ENCODE data around the gene SLC35B1.

SLC35B1 gene

DNA sequence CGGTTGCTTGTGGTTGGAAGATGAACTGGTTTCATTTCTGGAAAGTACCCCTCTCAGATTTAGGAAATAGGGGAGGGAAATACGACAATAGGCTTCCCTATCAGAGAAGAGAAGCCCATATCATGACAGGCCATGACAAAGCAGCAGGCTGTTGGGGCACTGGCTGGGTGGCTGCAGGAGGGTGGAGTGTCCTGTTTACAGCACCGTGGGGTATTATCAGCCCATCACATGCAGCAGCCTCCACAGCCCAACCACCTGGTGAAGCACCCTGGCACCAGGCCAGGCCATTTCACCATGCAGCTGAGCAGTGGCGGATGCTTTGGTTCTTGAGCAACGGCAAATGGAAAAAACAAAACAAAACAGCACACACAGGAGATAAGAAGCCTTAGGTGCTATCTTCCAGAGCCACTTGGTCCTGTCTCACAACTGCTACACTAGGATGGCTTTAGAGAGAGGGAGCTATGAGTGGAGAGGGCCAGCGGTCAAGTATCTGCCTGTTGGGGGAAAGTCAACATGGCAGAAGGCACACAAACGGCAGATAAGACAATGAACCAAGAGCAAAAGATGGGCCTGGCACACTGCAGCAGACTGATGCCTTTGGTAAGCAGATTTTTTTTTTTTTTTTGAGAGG, 32.0 kb upstream of the SLC35B1 start:
- H3K9ac ChIP-seq (ENCODE audit: low read length), result no peak overlapping the region
- WGBS, result 92% methylated on average over 6 of the region's 7 CpGs

DNA sequence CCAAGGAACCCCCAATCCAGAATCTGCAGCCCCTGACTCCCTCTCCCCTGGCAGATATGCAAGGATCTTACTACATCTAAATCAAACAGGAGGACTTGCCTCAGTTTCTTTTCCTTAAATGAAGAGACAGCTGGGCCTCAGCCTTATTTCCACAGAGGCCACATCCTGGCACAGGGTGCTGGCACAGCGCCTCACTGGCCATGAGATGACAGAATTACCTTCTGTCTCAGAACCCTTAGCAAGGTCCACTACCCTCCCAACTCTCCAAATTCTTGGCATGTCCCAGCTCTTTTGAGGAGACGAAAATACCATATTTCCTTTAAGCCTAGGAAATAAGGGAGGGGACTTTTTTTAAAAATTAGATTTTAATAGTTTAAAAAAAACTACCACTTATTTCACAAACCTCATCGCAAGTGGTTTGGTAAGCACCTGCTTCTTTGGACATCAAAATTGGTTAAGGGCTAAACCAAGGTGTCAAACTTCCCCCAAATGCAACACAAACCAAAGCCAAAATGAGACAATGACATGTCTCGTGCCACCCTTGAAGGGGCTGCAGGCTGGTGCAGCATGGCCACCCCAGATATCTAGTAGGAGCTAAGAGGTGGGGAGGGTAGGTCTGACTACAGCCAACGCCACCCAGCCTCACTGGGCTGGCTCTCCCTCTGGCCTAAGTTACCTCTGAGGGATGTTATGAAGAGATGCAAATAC, 30.8 kb upstream of the SLC35B1 start:
- Histone ChIP-seq H2BK5ac (ENCODE audit: low read depth, low read length, poor library complexity, severe bottlenecking) (no peak overlapping the region), H3K4me3 (ENCODE audit: insufficient read depth in 1 of 2, low read depth in 1 of 2, low read length in 2 of 2) (no peak overlapping the region), H3K23ac (ENCODE audit: low read length in 2 of 2) (no peak overlapping the region), H3K4me1 (ENCODE audit: control insufficient read depth, insufficient read depth, low read depth, low read length) (peaks cover 2% of the 10 kb centered on the region), H3K79me1 (replicated peaks; ENCODE audit: low read length, poor library complexity, severe bottlenecking) (peaks cover 11% of the 10 kb centered on the region), H2BK12ac (ENCODE audit: low read length in 2 of 2) (no peak overlapping the region), H3K4ac (ENCODE audit: low read depth in 1 of 2, low read length in 2 of 2) (no peak overlapping the region), H3K9ac (ENCODE audit: low read length) (no peak overlapping the region), H3K36me3 (ENCODE audit: control insufficient read depth in 1 of 2, insufficient read depth in 2 of 2, low read depth in 1 of 2, low read length in 2 of 2) (no peaks in the 10 kb centered on the region), H4K91ac (ENCODE audit: low read length) (no peak overlapping the region), H2AFZ (ENCODE audit: low read depth, low read length) (no peak overlapping the region), H3K9me3 (ENCODE audit: control insufficient read depth, low read length) (no peaks in the 10 kb centered on the region), H2AK5ac (ENCODE audit: low read length, severe bottlenecking) (no peak overlapping the region), H3K27ac (ENCODE audit: low read length, poor library complexity, severe bottlenecking) (no peak overlapping the region), H2BK120ac (ENCODE audit: low read depth, low read length) (no peak overlapping the region), H3K4me2 (ENCODE audit: low read length, poor library complexity, severe bottlenecking) (no peak overlapping the region), H2BK15ac (ENCODE audit: low read depth, poor library complexity, severe bottlenecking) (no peak overlapping the region), H3K14ac (ENCODE audit: low read length in 2 of 2) (no peak overlapping the region), H3K18ac (ENCODE audit: low read depth in 1 of 2, low read length in 2 of 2) (no peak overlapping the region), H4K8ac (ENCODE audit: low read length) (no peak overlapping the region), H3K27me3 (ENCODE audit: control insufficient read depth in 1 of 2, insufficient read depth in 1 of 2, low read length in 2 of 2) (no peaks in the 10 kb centered on the region)
- 86% methylated on average over 4 of the region's 5 CpGs for WGBS
- no peak for DNase-seq

More for the DNA sequence above, 32.0 kb upstream of the SLC35B1 start:
- peaks cover 2% of the 10 kb centered on the region for H3K4me1 ChIP-seq (ENCODE audit: control insufficient read depth, insufficient read depth, low read depth, low read length)
- no peak overlapping the region for H2AFZ ChIP-seq (ENCODE audit: low read depth, low read length)
- H3K4me2 ChIP-seq (ENCODE audit: low read length, poor library complexity, severe bottlenecking), result no peak overlapping the region
- H4K91ac ChIP-seq (ENCODE audit: low read length), result no peak overlapping the region
- no peak overlapping the region for H3K14ac ChIP-seq (ENCODE audit: low read length in 2 of 2)
- H2BK15ac ChIP-seq (ENCODE audit: low read depth, poor library complexity, severe bottlenecking), result no peak overlapping the region
- H2BK5ac ChIP-seq (ENCODE audit: low read depth, low read length, poor library complexity, severe bottlenecking), result no peak overlapping the region
- no peaks in the 10 kb centered on the region for H3K27me3 ChIP-seq (ENCODE audit: control insufficient read depth in 1 of 2, insufficient read depth in 1 of 2, low read length in 2 of 2)
- H4K8ac ChIP-seq (ENCODE audit: low read length), result no peak overlapping the region
- peaks cover 11% of the 10 kb centered on the region for H3K79me1 ChIP-seq (replicated peaks; ENCODE audit: low read length, poor library complexity, severe bottlenecking)
- H3K36me3 ChIP-seq (ENCODE audit: control insufficient read depth in 1 of 2, insufficient read depth in 2 of 2, low read depth in 1 of 2, low read length in 2 of 2), result no peaks in the 10 kb centered on the region
- H3K18ac ChIP-seq (ENCODE audit: low read depth in 1 of 2, low read length in 2 of 2), result no peak overlapping the region
- H2BK12ac ChIP-seq (ENCODE audit: low read length in 2 of 2), result no peak overlapping the region
- H3K4me3 ChIP-seq (ENCODE audit: insufficient read depth in 1 of 2, low read depth in 1 of 2, low read length in 2 of 2), result no peak overlapping the region
- H3K27ac ChIP-seq (ENCODE audit: low read length, poor library complexity, severe bottlenecking), result no peak overlapping the region
- no peak overlapping the region for H2BK120ac ChIP-seq (ENCODE audit: low read depth, low read length)
- DNase-seq, result peak; percentile 18
- no peak overlapping the region for H2AK5ac ChIP-seq (ENCODE audit: low read length, severe bottlenecking)
- no peak overlapping the region for H3K4ac ChIP-seq (ENCODE audit: low read depth in 1 of 2, low read length in 2 of 2)
- H3K9me3 ChIP-seq (ENCODE audit: control insufficient read depth, low read length), result no peaks in the 10 kb centered on the region
- no peak overlapping the region for H3K23ac ChIP-seq (ENCODE audit: low read length in 2 of 2)

DNA sequence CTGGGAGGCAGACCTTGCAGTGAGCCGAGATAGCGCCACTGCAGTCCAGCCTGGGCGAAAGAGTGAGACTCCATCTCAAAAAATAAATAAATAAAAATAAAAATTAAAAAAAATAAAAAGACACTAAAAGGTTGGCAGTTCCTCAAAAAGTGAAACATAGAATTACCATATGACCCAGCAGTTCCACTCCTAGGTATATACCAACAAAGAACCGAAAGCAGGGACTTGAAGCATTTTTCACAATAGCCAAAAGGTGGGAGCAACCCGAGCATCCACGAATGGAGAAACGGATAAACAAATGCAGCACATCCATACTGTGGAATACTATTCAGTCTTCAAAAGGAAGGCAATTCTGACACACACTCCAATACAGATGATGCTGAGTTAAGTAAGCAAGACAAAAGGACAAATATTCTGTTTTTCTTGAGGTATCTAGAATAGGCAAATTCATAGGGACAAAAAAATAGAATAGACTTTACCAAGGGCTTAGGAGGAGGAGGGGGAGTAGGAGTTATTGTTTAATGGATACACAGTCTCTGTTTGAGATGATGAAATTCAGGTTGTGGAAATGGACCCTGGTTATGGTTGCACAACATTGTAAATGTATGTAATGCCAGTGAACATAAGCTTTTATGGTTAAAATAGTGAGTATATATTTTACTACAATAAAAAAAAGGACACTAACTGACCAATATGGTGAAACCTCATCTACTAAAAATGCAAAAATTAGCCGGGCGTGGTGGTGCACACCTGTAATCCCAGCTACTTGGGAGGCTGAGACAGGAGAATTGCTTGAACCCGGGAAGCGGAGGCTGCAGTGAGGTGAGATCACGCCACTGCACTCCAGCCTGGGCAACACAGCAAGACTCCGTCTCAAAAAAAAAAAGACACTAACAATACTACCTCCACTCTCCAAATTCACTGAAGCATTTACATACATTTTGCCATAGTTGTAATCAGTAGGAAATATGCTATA, 27.0 kb upstream of the SLC35B1 start:
- no peaks in the 10 kb centered on the region for H3K27me3 ChIP-seq (ENCODE audit: control insufficient read depth in 1 of 2, insufficient read depth in 1 of 2, low read length in 2 of 2)

DNA sequence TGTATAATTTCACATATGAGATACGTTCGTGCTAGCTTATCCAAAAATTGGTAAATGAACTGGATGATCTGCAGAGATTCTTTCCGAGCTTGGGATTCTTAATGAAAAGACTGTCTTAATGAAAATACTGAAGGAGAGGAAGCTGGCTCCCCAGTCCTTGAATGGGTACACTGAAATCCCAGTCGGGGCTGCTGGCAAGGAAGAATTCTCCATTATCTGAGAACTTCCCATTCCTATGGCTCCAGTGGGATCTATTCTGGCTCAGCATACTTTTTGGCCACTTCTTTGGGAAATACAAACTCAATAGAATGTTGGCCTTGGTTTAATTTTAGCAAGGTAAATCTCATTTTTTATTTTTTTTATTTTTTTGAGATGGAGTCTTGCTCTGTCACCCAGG, 23.7 kb upstream of the SLC35B1 start:
- no peak overlapping the region for H3K4me2 ChIP-seq (ENCODE audit: low read length, poor library complexity, severe bottlenecking)
- peaks cover 0 to 3% of the 10 kb centered on the region in 2 experiments for H3K36me3 ChIP-seq (ENCODE audit: control insufficient read depth in 1 of 2, insufficient read depth in 2 of 2, low read depth in 1 of 2, low read length in 2 of 2)
- no peak overlapping the region for H3K4me3 ChIP-seq (ENCODE audit: insufficient read depth in 1 of 2, low read depth in 1 of 2, low read length in 2 of 2)
- H3K27me3 ChIP-seq (ENCODE audit: control insufficient read depth in 1 of 2, insufficient read depth in 1 of 2, low read length in 2 of 2), result no peaks in the 10 kb centered on the region
- no peak overlapping the region for H3K18ac ChIP-seq (ENCODE audit: low read depth in 1 of 2, low read length in 2 of 2)
- no peak overlapping the region for H2BK5ac ChIP-seq (ENCODE audit: low read depth, low read length, poor library complexity, severe bottlenecking)
- no peak overlapping the region for H3K4ac ChIP-seq (ENCODE audit: low read depth in 1 of 2, low read length in 2 of 2)
- H4K91ac ChIP-seq (ENCODE audit: low read length), result no peak overlapping the region
- H3K9me3 ChIP-seq (ENCODE audit: control insufficient read depth, low read length), result no peaks in the 10 kb centered on the region
- no peak overlapping the region for H2AK5ac ChIP-seq (ENCODE audit: low read length, severe bottlenecking)
- H3K9ac ChIP-seq (ENCODE audit: low read length), result no peak overlapping the region
- no peak overlapping the region for H2BK120ac ChIP-seq (ENCODE audit: low read depth, low read length)
- no peak overlapping the region for H2BK12ac ChIP-seq (ENCODE audit: low read length in 2 of 2)
- no peak overlapping the region for H3K27ac ChIP-seq (ENCODE audit: low read length, poor library complexity, severe bottlenecking)
- H4K8ac ChIP-seq (ENCODE audit: low read length), result no peak overlapping the region
- H2BK15ac ChIP-seq (ENCODE audit: low read depth, poor library complexity, severe bottlenecking), result no peak overlapping the region
- no peak overlapping the region for H2AFZ ChIP-seq (ENCODE audit: low read depth, low read length)
- no peak overlapping the region for H3K14ac ChIP-seq (ENCODE audit: low read length in 2 of 2)
- no peak for DNase-seq
- no peak overlapping the region for H3K23ac ChIP-seq (ENCODE audit: low read length in 2 of 2)
- no peaks in the 10 kb centered on the region for H3K4me1 ChIP-seq (ENCODE audit: control insufficient read depth, insufficient read depth, low read depth, low read length)
- 92% methylated on average over 4 of the region's 4 CpGs for WGBS
- H3K79me1 ChIP-seq (replicated peaks; ENCODE audit: low read length, poor library complexity, severe bottlenecking), result peaks cover 4% of the 10 kb centered on the region

More for the DNA sequence above, 27.0 kb upstream of the SLC35B1 start:
- WGBS, result 97% methylated on average over 9 of the region's 13 CpGs
- no peak overlapping the region for H3K23ac ChIP-seq (ENCODE audit: low read length in 2 of 2)
- H3K9ac ChIP-seq (ENCODE audit: low read length), result no peak overlapping the region
- no peak overlapping the region for H2BK12ac ChIP-seq (ENCODE audit: low read length in 2 of 2)
- no peak overlapping the region for H3K18ac ChIP-seq (ENCODE audit: low read depth in 1 of 2, low read length in 2 of 2)
- no peak overlapping the region for H3K4me2 ChIP-seq (ENCODE audit: low read length, poor library complexity, severe bottlenecking)
- no peak overlapping the region for H2BK15ac ChIP-seq (ENCODE audit: low read depth, poor library complexity, severe bottlenecking)
- H3K9me3 ChIP-seq (ENCODE audit: control insufficient read depth, low read length), result no peaks in the 10 kb centered on the region
- H3K79me1 ChIP-seq (replicated peaks; ENCODE audit: low read length, poor library complexity, severe bottlenecking), result peaks cover 9% of the 10 kb centered on the region
- DNase-seq, result no peak
- H4K8ac ChIP-seq (ENCODE audit: low read length), result no peak overlapping the region
- H3K27ac ChIP-seq (ENCODE audit: low read length, poor library complexity, severe bottlenecking), result no peak overlapping the region
- no peak overlapping the region for H3K4me3 ChIP-seq (ENCODE audit: insufficient read depth in 1 of 2, low read depth in 1 of 2, low read length in 2 of 2)
- H2AK5ac ChIP-seq (ENCODE audit: low read length, severe bottlenecking), result no peak overlapping the region
- H3K14ac ChIP-seq (ENCODE audit: low read length in 2 of 2), result no peak overlapping the region
- no peak overlapping the region for H4K91ac ChIP-seq (ENCODE audit: low read length)
- H3K4me1 ChIP-seq (ENCODE audit: control insufficient read depth, insufficient read depth, low read depth, low read length), result peaks cover 2% of the 10 kb centered on the region
- no peak overlapping the region for H2BK5ac ChIP-seq (ENCODE audit: low read depth, low read length, poor library complexity, severe bottlenecking)
- H2AFZ ChIP-seq (ENCODE audit: low read depth, low read length), result no peak overlapping the region
- no peak overlapping the region for H2BK120ac ChIP-seq (ENCODE audit: low read depth, low read length)
- no peak overlapping the region for H3K4ac ChIP-seq (ENCODE audit: low read depth in 1 of 2, low read length in 2 of 2)
- H3K36me3 ChIP-seq (ENCODE audit: control insufficient read depth in 1 of 2, insufficient read depth in 2 of 2, low read depth in 1 of 2, low read length in 2 of 2), result peaks cover 0 to 3% of the 10 kb centered on the region in 2 experiments

Data from mesenchymal stem cell (in vitro differentiated cells and primary cell).